Endothelial cell of umbilical vein (primary cell): Measurements from ENCODE around the gene AQR.

ENCODE experiments used
- EZH2 ChIP-seq: IDR thresholded peaks from 2 replicates; pipeline ENCODE4 v1.6.1; 2012; ENCODE audit warnings: borderline replicate concordance, low read depth, mild to moderate bottlenecking, moderate library complexity, low read length, inconsistent platforms; ENCODE audit not compliant: severe bottlenecking
- FOS ChIP-seq: IDR thresholded peaks from 2 replicates; pipeline ENCODE4 v1.6.1; 2011; ENCODE audit warnings: mild to moderate bottlenecking, low read length, moderate library complexity, borderline replicate concordance; ENCODE audit not compliant: insufficient read depth
- MYC ChIP-seq: IDR thresholded peaks from one replicate; pipeline ENCODE4 v1.6.1; 2011; ENCODE audit warnings: mild to moderate bottlenecking, low read depth, low read length
- POLR2A ChIP-seq: IDR thresholded peaks from 2 replicates; pipeline ENCODE4 v1.6.1; 2012; ENCODE audit warnings: low read depth, mild to moderate bottlenecking, control low read depth, low read length
- TF ChIP-seq, protein P1 (sequence below), 2 donors: IDR thresholded peaks; 1 replicate in 1 of 2; 2 replicates in 1 of 2; pipeline ENCODE4 v1.5.1; 2011; ENCODE audit warnings: low read length in 2 of 2, mild to moderate bottlenecking in 2 of 2, moderate library complexity in 2 of 2, control low read depth in 1 of 2, inconsistent platforms in 1 of 2, low read depth in 1 of 2; ENCODE audit not compliant: insufficient read depth in 1 of 2; ENCODE audit errors: extremely low read depth in 1 of 2
- TF ChIP-seq, protein P2 (sequence below): IDR thresholded peaks from 2 replicates; pipeline ENCODE4 v1.6.1; 2011; ENCODE audit not compliant: insufficient read depth, insufficient read length

DNA sequence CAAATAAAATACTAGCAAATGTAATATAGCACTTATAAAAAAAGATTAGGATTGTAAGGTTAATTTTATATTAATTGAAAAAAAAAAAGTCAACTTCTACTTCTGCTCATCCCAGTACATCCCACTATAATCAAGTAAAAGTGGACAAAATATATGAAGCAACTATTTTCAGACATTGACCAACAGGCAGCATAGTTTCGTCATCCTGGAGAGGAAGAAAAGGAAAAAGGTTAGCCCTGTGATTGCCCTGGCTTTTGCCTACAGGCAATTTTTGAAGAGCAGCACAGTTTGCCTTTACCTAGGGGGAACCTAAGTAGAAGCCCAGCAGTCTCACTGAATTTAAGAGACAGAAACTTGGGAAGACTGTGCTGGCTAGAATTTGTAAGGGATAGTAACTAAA, 121.9 kb downstream of the AQR start:
- no peak for TF ChIP-seq POLR2A
- TF ChIP-seq, protein P1, sequence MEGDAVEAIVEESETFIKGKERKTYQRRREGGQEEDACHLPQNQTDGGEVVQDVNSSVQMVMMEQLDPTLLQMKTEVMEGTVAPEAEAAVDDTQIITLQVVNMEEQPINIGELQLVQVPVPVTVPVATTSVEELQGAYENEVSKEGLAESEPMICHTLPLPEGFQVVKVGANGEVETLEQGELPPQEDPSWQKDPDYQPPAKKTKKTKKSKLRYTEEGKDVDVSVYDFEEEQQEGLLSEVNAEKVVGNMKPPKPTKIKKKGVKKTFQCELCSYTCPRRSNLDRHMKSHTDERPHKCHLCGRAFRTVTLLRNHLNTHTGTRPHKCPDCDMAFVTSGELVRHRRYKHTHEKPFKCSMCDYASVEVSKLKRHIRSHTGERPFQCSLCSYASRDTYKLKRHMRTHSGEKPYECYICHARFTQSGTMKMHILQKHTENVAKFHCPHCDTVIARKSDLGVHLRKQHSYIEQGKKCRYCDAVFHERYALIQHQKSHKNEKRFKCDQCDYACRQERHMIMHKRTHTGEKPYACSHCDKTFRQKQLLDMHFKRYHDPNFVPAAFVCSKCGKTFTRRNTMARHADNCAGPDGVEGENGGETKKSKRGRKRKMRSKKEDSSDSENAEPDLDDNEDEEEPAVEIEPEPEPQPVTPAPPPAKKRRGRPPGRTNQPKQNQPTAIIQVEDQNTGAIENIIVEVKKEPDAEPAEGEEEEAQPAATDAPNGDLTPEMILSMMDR (IDR thresholded peaks at IDR 0.05; ENCODE audit: extremely low read depth in 1 of 2, insufficient read depth in 1 of 2, low read depth in 1 of 2, low read length in 2 of 2), result no peak
- TF ChIP-seq, protein P2, sequence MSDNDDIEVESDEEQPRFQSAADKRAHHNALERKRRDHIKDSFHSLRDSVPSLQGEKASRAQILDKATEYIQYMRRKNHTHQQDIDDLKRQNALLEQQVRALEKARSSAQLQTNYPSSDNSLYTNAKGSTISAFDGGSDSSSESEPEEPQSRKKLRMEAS, result no peak
- TF ChIP-seq EZH2, result no peak
- no peak for TF ChIP-seq FOS
- no peak for TF ChIP-seq MYC
